SIG-M5 (cell line): ENCODE results near the gene HAUS7.

ENCODE experiments used
- DNase-seq: peaks from one replicate; lab custom pipeline; 2025; lab: John Stamatoyannopoulos, UW

HAUS7 gene

DNA sequence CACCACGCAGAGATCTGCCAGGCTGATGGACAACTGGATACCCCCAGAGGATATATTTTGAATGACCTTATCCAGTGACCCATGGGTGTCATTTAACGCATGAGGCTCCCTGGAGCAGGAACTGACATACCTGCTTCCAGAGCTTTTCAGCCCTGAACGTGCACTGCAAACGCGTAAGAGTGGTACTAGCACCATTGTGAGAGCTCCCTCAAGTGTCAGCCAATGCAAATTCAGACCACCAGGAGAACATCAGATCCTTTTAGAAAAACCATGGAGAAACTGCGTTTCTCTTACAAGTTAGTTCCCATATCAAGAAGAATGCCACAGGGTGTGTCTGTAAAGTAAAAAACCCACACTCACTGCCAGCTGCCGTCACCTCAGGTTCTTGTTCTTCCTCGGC lies 31.8 kb downstream of the HAUS7 start:
- no peak for DNase-seq

DNA sequence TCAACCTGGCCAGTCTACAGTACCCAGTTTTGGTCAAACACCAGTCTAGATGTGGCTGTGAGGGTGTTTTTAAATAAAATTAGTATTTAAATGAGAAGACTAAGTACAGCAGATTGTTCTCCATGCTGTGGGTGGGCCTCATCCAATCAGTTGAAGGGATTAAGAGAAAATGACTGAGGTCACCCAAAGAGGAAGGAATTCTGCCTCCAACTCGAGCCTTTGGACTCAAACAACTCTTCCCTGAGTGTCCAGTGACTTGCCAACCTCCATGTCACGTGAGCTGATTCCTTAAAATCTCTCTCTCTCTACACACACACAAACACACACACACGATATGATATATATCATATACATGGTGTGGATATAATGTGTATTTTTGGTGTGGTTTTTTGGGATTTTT lies 34.5 kb downstream of the HAUS7 start:
- no peak for DNase-seq

DNA sequence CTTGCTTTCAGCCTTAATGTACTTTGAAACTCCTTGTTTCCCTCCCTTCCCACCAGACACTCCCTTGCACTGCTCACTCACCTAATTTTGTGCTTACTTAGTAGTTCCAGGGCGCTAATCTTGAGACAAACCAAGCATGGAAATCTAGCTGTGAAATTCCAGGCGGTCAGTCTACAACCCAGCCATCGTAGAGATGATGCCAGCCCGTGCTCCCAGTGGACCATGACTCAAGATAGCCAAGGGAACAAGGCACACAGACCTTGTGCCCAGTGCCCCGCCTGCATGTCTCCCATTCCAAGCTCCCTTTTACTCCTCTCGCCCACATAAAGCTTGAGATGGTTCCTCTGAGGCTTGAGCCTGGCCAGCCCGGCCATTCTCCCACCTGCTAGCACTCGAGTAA lies 35.6 kb downstream of the HAUS7 start:
- no peak for DNase-seq

DNA sequence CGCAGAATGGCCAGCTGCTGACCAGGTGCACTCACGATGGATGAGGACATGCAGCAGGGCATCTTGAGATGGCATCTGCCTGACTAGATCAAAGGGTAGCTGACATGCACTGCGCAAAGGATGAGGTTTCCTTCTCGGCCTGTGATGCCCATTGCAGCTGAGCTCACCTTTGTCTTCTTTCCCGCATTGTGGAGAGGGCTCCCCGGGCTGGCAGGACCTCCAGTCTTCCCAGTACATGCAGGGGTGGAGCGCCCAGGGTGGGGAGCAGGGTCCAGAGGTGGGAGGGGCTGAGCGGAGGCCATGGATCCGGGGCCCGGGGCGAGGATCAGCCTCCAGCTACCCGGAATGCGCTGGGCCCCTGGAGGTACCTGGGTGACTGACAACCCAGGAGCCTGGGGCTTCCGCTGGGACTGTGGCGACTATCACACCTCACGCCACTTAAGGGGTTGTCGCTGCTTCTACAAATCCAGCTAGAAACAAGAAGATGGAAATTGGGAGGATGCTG lies 36.5 kb downstream of the HAUS7 start:
- no peak for DNase-seq

DNA sequence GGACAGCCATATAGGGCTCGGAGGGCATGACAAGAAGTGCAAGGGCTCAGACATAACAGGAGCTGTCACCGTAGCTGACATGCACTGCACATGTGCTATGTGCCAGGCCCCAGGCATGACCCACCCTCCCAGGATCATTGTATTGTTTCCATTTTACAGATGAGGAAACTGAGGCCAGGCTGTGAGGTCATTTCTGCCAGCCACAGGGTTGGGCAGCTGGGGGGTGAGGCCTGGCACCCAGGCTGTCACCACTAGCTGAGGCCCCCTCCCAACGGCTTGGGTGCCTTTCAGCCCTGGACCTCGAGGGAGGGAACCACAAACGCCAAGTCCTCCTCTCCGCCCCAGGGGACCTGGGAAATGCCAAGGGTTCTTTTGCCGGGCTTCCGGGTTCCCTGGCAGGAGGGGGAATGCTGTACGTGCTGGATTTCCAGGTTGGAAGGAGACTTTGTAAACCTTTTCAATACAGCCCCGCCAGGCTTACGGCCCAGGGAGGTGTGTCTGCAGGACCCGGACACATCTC lies 37.2 kb downstream of the HAUS7 start:
- no peak for DNase-seq

GRCh38 chrX:153430796-153431195 lies 39.6 kb downstream of the HAUS7 start:
- no peak for DNase-seq

- DNase-seq: no peak
Measured at GRCh38 chrX:153426204-153426603, 44.2 kb downstream of the HAUS7 start.

DNA sequence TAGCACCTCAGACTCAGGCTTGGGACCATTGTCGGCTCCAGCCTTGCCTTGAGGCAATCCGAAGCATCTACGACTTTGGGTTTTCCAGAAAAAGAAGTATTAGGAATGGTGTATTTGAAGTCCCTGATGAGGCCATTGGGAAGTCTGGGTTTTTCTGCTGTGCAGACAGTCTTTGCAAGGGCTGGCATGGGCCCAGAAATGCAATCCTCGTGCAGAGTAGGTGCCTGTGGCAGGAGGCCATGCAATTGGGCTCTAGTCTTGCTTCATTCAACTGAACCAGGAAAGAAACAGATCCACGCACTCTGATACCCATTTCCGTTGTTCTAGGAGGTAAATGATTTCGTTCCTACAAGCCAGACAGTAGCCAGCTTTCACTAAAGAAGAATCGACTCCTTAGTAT lies 46.7 kb downstream of the HAUS7 start:
- DNase-seq: no peak

GRCh38 chrX:153421856-153422255 lies 48.5 kb downstream of the HAUS7 start:
- no peak for DNase-seq

- no peak for DNase-seq
Measured at GRCh38 chrX:153420851-153421599, 49.4 kb downstream of the HAUS7 start.

GRCh38 chrX:153417637-153418036 lies 52.7 kb downstream of the HAUS7 start:
- DNase-seq: no peak

DNA sequence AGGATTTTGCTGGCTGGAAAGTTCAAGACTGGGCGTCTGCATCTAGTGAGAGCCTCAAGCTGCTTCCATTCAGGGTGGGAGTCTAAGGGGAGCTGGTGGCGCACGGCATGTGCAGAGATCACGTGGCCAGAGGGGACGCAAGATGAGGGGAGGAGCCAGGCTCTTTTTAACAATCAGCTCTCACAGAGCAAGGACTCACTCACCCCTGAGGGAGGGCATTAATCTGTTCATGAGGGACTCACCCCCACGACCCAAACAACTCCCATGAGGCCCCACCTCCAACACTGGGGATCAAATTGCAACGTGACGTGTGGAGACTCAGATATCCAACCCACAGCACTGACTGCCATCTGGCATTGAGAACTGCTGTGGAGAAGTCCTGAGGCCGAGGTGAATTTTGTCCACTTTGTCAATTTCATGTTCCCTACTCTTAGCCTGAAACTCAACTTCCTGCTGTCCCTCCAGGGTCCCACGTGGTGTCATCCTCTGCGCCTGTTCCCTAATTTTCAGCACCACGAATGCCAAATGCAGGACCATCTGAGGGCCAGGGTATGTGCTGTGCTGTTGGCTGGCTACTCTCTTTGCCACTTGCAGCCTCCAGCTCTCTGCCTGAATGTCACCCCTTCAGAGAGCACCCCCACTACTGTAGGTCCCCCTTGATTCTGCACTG lies 53.5 kb downstream of the HAUS7 start:
- DNase-seq: no peak

GRCh38 chrX:153414856-153415510 lies 55.4 kb downstream of the HAUS7 start:
- DNase-seq: no peak

DNA sequence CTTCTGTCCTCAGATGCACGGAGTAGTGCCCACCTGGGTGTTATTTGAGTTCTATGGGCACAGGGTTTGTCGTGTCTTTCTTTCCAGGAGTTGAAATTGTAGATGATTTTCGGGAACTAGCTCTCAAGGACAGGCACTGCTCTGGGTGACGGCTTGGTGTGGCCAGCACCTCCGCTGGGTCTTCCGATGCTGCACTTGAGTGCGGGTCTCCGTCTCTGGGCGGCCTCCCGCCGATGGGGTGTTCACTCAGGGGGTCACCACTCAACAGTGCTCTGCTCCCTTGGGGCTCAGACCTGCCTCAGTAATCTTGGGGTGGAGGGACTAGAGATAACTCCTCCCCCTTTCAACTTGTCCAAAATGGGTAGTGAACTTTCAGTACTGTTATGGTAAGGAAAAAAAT lies 56.6 kb downstream of the HAUS7 start:
- no peak for DNase-seq

- DNase-seq: no peak
Measured at GRCh38 chrX:153412746-153413720, 57.3 kb downstream of the HAUS7 start.

- no peak for DNase-seq
Measured at GRCh38 chrX:153411988-153412574, 58.3 kb downstream of the HAUS7 start.

- no peak for DNase-seq
Measured at GRCh38 chrX:153411255-153411987, 59.0 kb downstream of the HAUS7 start, which contains the start of gene ZFP92. TSS of gene ZFP92 (plus strand) at chrX:153411472. CDS start at chrX:153418323, 6,851 bp downstream.

DNA sequence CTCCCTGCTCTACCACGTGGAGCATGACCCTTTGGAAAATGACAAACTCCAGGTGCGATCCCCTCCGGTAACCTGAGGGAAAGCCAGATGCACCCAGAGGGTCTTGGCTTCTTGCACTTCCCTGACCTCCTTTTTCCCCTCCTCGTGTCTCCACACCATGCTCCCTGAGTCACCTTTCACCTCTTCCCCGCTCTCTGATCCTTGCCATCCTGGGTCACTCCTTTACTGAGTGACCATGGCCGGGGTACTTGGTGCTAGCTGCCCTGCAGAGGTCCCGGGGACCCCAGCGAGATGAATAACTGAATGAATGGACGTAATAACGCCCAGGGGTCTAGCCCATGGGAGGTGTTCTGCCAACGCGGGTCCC lies 59.5 kb downstream of the HAUS7 start:
- DNase-seq: no peak

DNA sequence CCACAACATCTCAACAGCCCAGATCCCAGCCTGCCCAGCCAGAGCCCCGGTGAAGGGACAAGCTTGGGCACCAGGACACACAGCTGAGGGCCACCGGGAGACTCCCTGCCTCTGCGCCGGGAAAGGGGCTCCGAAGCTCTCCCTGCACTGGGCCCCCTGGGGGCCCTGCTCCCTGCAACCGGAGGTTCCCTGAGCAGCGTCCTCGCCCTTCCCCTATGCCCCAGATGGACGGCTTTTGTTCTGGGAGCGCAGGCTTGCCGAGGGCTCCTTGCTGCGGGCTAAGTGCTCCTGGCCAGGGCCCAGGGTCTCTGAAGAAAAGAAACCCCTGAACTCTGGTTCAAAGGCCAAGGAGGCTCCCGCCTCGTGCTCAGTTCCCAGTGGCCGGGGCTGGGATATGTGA lies 60.0 kb downstream of the HAUS7 start:
- DNase-seq: no peak

GRCh38 chrX:153409414-153410101 lies 60.8 kb downstream of the HAUS7 start:
- DNase-seq: no peak
